BJ (cell line): ENCODE data around the gene FIS1. TPM values are rescaled to one million over a fixed set of nuclear protein-coding genes. Genes with fewer than 3 reads are reported as not detected.

Experiments used
- CTCF ChIA-PET: fragments of 350-600 bp; formaldehyde crosslinking; extraction: SDS; loops from one replicate; lab custom pipeline; 2021; ENCODE audit warnings: antibody characterized with exemption, inconsistent platforms; lab: Yijun Ruan, JAX
- POLR2A ChIA-PET: fragments of 300-600 bp; sonication (Branson Sonifier 250); formaldehyde crosslinking; extraction: SDS; loops from one replicate; lab custom pipeline; 2021; ENCODE audit warnings: antibody characterized with exemption; lab: Charles Lee
- DNase-seq: peaks from one replicate; pipeline ENCODE4 v3.0.0-alpha.2; 2011; ENCODE audit warnings: low read depth
- H3K27me3 ChIP-seq: 2 replicates; pipeline ENCODE4 v1.6.0; 2011; ENCODE audit warnings: low read length; ENCODE audit not compliant: control insufficient read depth, insufficient read depth
- H3K36me3 ChIP-seq: 2 replicates; pipeline ENCODE4 v1.5.1; 2011; ENCODE audit warnings: low read length; ENCODE audit not compliant: control insufficient read depth, insufficient read depth
- H3K4me3 ChIP-seq: 2 replicates; pipeline ENCODE4 v1.5.1; 2011; ENCODE audit warnings: low read depth, mild to moderate bottlenecking, control low read depth, low read length
- polyA plus RNA-seq: library from polyadenylated mRNA; depleted of rRNA; stranded (reverse); fragments of >200 nt; gene quantifications from 2 replicates; pipeline ENCODE4 v1.2.3, GENCODE V29; 2011; rRNA removed
- small RNA-seq: library from RNA; depleted of rRNA; stranded (forward); fragments of <200 nt; gene quantifications from one replicate; pipeline ENCODE3, GENCODE V24; 2012; ENCODE audit warnings: low replicate concordance, low read depth; ENCODE audit not compliant: insufficient read length
- TF ChIP-seq, protein P1 (sequence below): IDR thresholded peaks from 2 replicates; pipeline ENCODE4 v1.5.1; 2011; ENCODE audit warnings: low read depth, mild to moderate bottlenecking, control low read depth, inconsistent platforms, low read length, moderate library complexity; ENCODE audit not compliant: insufficient read depth

FIS1 gene
- polyA plus RNA-seq, 1 experiment = 329 TPM

- Histone ChIP-seq H3K27me3 (peaks cover 7% of the 10 kb centered on the region), H3K4me3 (no peak overlapping the region), H3K36me3 (no peaks in the 10 kb centered on the region)
- no peak for DNase-seq
- TF ChIP-seq, protein P1, sequence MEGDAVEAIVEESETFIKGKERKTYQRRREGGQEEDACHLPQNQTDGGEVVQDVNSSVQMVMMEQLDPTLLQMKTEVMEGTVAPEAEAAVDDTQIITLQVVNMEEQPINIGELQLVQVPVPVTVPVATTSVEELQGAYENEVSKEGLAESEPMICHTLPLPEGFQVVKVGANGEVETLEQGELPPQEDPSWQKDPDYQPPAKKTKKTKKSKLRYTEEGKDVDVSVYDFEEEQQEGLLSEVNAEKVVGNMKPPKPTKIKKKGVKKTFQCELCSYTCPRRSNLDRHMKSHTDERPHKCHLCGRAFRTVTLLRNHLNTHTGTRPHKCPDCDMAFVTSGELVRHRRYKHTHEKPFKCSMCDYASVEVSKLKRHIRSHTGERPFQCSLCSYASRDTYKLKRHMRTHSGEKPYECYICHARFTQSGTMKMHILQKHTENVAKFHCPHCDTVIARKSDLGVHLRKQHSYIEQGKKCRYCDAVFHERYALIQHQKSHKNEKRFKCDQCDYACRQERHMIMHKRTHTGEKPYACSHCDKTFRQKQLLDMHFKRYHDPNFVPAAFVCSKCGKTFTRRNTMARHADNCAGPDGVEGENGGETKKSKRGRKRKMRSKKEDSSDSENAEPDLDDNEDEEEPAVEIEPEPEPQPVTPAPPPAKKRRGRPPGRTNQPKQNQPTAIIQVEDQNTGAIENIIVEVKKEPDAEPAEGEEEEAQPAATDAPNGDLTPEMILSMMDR = no peak
- ChIA-PET POLR2A (no interaction called here), CTCF (interaction anchor here (0.7 to 7.8 kb wide), 5 partner anchors 12 to 86 kb away, joined by 3 to 158 read pairs (median 3); partner anchors contain the start of gene VGF)
These were observed 49.0 kb downstream of the FIS1 start for GRCh38 chr7:101195884-101196283.

Small RNAs within 50 kb of the gene (small RNA-seq; reads per million reads assigned to genes)
- not detected for gene RNU6-1104P

Other genes starting within 250 kb of the FIS1 start
- gene MUC17, start 225.0 kb downstream of the FIS1 start, polyA plus RNA-seq = not detected in 2 replicates
- gene TRIM56, start 159.6 kb downstream of the FIS1 start, polyA plus RNA-seq = 3.2 and 4.9 TPM in 2 replicates
- 1,118 and 1,433 TPM in 2 replicates for gene SERPINE1, start 118.0 kb downstream of the FIS1 start, polyA plus RNA-seq
- 186 and 270 TPM in 2 replicates for gene AP1S1, start 90.6 kb downstream of the FIS1 start, polyA plus RNA-seq
- gene VGF, start 79.5 kb downstream of the FIS1 start, polyA plus RNA-seq = 0.04 TPM in 1 of 2 replicates, not detected in the other
- 0.02 TPM in 1 of 2 replicates, not detected in the other for gene NAT16, start 64.8 kb downstream of the FIS1 start, polyA plus RNA-seq
- not detected in 2 replicates for gene MOGAT3, start 44.0 kb downstream of the FIS1 start, polyA plus RNA-seq
- gene PLOD3, start 27.5 kb downstream of the FIS1 start, polyA plus RNA-seq = 90.9 and 187 TPM in 2 replicates
- gene ZNHIT1, start 26.9 kb downstream of the FIS1 start, polyA plus RNA-seq = 49.2 and 53.0 TPM in 2 replicates
- gene CLDN15, start 7.3 kb downstream of the FIS1 start, polyA plus RNA-seq = 2.7 and 3.7 TPM in 2 replicates
- 59.0 and 65.2 TPM in 2 replicates for gene IFT22, start 76.7 kb upstream of the FIS1 start, polyA plus RNA-seq
- gene COL26A1, start 117.8 kb upstream of the FIS1 start, polyA plus RNA-seq = 0.29 and 0.48 TPM in 2 replicates